ENCODE results near the gene UBE4B. TPM values are rescaled to one million over a fixed set of nuclear protein-coding genes. Genes with fewer than 3 reads are reported as not detected.
"Not testable (repeated sequence)": the region's sequence is repeated elsewhere in the genome, so short reads cannot be mapped to it uniquely, and the experiment has no call there.

Gene UBE4B
- total RNA-seq, 2 experiments from 2014 or later, result 30.9 to 38.4 TPM

- POLR2A ChIA-PET, result no interaction called here
- DNase-seq, result no peak
- H3K4me3 Mint-ChIP-seq, result no peak overlapping the region
Observed at GRCh38 chr1:10217748-10218441, 185.1 kb downstream of the UBE4B start.

GRCh38 chr1:10220200-10220599 lies 187.4 kb downstream of the UBE4B start:
- no peak for DNase-seq
- no peaks in the 10 kb centered on the region for H3K9me3 Mint-ChIP-seq
- H3K27me3 Mint-ChIP-seq, result no peaks in the 10 kb centered on the region
- H3K36me3 Mint-ChIP-seq (ENCODE audit: low read depth), result no peaks in the 10 kb centered on the region
- ChIA-PET POLR2A (no interaction called here), CTCF (interaction anchor here (1.3 to 2.2 kb wide), 4 partner anchors 9 to 45 kb away, joined by 3 to 19 read pairs (median 7); partner anchors contain the start of gene KIF1B)
- no peak overlapping the region for H3K27ac Mint-ChIP-seq
- H3K4me1 Mint-ChIP-seq, result peaks cover 22% of the 10 kb centered on the region
- no peak overlapping the region for H3K4me3 Mint-ChIP-seq

More at GRCh38 chr1:10217748-10218441, 185.1 kb downstream of the UBE4B start:
- no peaks in the 10 kb centered on the region for H3K9me3 Mint-ChIP-seq
- CTCF ChIA-PET, result interaction anchor here (2.0 kb wide), 1 partner anchor 8 kb away, joined by 10 read pairs; the partner anchor contains the start of gene KIF1B
- no peaks in the 10 kb centered on the region for H3K36me3 Mint-ChIP-seq (ENCODE audit: low read depth)
- no peak overlapping the region for H3K27ac Mint-ChIP-seq
- peaks cover 31% of the 10 kb centered on the region for H3K4me1 Mint-ChIP-seq
- H3K27me3 Mint-ChIP-seq, result no peaks in the 10 kb centered on the region

- CTCF ChIA-PET, result interaction anchor here (0.6 to 2.2 kb wide), 6 partner anchors 9 to 168 kb away, joined by 3 to 19 read pairs (median 4); partner anchors contain the start of gene KIF1B
- POLR2A ChIA-PET; H3K27me3 Mint-ChIP-seq; H3K27ac Mint-ChIP-seq; DNase-seq; H3K36me3 Mint-ChIP-seq (ENCODE audit: low read depth); H3K9me3 Mint-ChIP-seq; H3K4me3 Mint-ChIP-seq: not testable (repeated sequence)
- peaks cover 19% of the 10 kb centered on the region for H3K4me1 Mint-ChIP-seq
Observed at GRCh38 chr1:10220657-10221056, 187.9 kb downstream of the UBE4B start.

GRCh38 chr1:10225573-10225972 lies 192.8 kb downstream of the UBE4B start:
- Mint-ChIP-seq H3K4me1 (no peaks in the 10 kb centered on the region), H3K4me3 (no peak overlapping the region), H3K27ac (no peak overlapping the region), H3K27me3 (no peaks in the 10 kb centered on the region), H3K36me3 (ENCODE audit: low read depth) (no peaks in the 10 kb centered on the region), H3K9me3 (no peaks in the 10 kb centered on the region)
- ChIA-PET POLR2A (no interaction called here), CTCF (no interaction called here)
- DNase-seq, result no peak

- Mint-ChIP-seq H3K9me3 (no peaks in the 10 kb centered on the region), H3K27ac (no peak overlapping the region), H3K4me1 (no peaks in the 10 kb centered on the region), H3K4me3 (no peak overlapping the region), H3K36me3 (ENCODE audit: low read depth) (no peaks in the 10 kb centered on the region), H3K27me3 (no peaks in the 10 kb centered on the region)
- DNase-seq, result no peak
- ChIA-PET CTCF (interaction anchor here (0.6 kb wide), 1 partner anchor 362 kb away, joined by 3 read pairs; no protein-coding TSS in a partner anchor), POLR2A (no interaction called here)
Observed at GRCh38 chr1:10228528-10228927, 195.8 kb downstream of the UBE4B start.

- Mint-ChIP-seq H3K36me3 (ENCODE audit: low read depth) (peaks cover 1% of the 10 kb centered on the region), H3K4me1 (no peaks in the 10 kb centered on the region), H3K4me3 (no peak overlapping the region), H3K27ac (no peak overlapping the region), H3K9me3 (no peaks in the 10 kb centered on the region), H3K27me3 (no peaks in the 10 kb centered on the region)
- DNase-seq, result no peak
- ChIA-PET POLR2A (no interaction called here), CTCF (no interaction called here)
Observed at GRCh38 chr1:10229903-10230302, 197.1 kb downstream of the UBE4B start.

Small RNA genes within 50 kb of the gene (microRNA-seq; reads per million reads assigned to microRNA genes)
- not detected for gene MIR1273D (ENCODE audit: borderline microRNAs expressed, borderline replicate concordance)

Other genes with a start within 250 kb of the UBE4B start
- 100 to 1,000 TPM; 121 to 134 TPM for gene CLSTN1, start 209.0 kb upstream of the UBE4B start, total RNA-seq
- gene CTNNBIP1, start 122.7 kb upstream of the UBE4B start, total RNA-seq, result 10 to 100 TPM; 12.2 to 13.9 TPM
- 10 to 100 TPM; 25.7 to 28.0 TPM for gene LZIC, start 89.6 kb upstream of the UBE4B start, total RNA-seq
- gene NMNAT1, start 89.5 kb upstream of the UBE4B start, total RNA-seq, result 1 to 10 TPM; 6.3 to 7.9 TPM
- gene RBP7, start 35.7 kb upstream of the UBE4B start, total RNA-seq, result not detected
- gene KIF1B, start 177.6 kb downstream of the UBE4B start, total RNA-seq, result 10 to 100 TPM; 14.1 to 15.6 TPM